ENCODE results near the gene WDR93.

Gene WDR93

DNA sequence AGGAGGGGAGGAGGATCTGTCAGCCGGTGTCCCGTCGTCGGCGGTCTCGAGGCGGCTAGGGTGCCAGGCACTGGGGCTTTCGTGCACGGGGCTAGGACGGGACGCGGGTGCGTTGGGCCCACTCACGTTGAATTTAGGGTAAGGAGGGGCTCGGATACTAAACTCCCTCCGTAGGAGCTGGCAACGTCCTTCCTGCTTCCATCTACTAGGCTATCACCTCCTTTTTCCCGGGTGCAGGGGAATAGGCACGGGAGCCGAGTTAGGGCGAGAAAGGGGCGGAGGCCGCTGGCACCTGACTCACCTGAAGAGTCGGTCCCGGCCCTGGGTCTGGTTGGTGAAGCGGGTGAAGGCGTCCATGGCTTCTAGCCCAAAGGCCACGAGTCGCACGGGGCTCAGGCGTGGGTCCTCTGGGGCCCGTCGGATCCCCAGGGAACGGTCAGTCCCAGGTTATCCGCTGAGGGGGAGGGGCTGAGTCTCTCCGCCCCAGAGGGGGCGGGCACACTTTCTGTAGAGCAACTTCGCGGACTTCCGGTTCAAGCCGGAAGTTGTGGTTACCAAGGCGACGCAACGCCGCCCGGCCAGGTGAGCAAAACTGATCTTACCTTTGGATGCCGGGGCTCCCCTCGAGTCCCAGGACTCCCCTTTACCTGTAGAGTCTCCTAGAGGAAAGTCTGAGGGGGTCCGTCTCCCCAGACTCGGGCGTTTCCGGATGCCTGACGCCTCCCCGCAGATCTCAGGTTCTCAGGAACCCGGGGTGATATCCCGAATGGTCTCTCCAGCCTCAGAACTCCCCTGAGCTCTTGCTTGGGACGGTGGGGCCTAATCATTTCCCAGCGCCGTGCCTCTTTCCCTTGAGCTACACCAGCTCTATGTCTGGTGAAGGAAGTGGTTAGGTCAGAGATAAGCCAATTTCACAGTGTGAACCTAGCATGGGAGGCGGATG, at the start of gene WDR93, which contains the start of gene PEX11A:
WDR93 (plus strand) TSS at position 536 of the 943 bp plus-strand sequence. CDS start 10,936 bp downstream, outside the sequence.
PEX11A (minus strand) TSS at position 479 of the 943 bp plus-strand sequence; CDS start at position 357, 122 bp downstream.
- FAIRE-seq: no peak

DNA sequence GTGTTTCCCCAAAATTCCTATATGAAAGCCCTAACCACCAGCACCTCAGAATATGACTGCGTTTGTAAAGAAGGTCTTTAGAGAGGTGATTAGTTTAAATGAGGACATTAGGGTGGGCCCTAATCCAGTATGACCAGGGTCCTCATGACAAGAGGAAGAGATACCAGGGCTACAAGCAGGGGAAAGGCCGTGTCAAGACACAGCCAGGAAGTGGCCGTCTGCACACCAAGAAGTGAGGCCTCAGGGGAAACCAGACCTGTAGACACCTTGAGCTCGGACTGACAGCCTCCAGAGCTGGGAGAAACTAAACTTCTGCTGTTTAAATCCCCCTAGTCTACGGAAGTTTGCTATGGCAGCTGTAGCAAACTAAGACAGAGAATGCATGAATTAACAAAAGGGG, 49.6 kb upstream of the WDR93 start:
- no peak for FAIRE-seq

DNA sequence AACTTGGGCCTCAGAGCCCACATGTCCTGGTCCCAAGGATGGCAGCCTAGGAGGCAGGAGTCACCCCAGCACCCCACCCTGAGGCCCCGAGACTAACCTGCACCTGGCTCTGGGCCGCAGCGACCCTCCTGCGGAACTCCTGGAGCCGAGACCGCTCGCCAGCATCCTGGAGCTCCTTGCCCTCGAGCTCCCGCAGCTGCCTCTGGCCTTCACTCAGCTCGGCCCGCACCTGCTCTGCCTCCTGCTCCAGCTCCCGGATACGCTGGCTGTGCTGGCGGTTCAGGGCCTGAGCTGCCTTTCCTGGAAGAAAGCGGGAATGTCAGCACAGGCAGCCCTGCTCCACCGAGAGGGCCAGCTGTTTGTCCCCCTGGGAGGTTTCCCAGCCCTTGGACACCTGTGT, 48.5 kb upstream of the WDR93 start:
- no peak for FAIRE-seq

DNA sequence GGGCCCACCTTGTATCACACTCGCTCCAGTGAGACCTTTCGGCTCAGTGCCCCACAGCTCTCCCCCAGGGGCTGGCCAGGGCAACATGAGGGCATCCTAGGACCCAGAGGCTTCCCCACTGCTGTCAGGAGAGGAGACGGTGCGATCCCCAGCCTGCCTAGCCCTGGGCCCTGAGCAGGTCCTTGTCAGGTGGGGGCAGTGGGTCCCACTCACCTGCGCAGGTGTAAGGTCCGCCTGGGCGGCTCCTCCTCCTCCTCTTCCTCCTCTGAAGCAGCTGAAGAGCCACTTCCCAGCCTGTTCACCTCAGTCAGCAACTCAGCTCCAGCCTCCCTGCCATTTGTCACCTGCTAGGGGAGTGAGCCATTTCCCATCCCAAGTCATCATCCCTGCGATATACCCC, 44.9 kb upstream of the WDR93 start:
- FAIRE-seq: no peak

DNA sequence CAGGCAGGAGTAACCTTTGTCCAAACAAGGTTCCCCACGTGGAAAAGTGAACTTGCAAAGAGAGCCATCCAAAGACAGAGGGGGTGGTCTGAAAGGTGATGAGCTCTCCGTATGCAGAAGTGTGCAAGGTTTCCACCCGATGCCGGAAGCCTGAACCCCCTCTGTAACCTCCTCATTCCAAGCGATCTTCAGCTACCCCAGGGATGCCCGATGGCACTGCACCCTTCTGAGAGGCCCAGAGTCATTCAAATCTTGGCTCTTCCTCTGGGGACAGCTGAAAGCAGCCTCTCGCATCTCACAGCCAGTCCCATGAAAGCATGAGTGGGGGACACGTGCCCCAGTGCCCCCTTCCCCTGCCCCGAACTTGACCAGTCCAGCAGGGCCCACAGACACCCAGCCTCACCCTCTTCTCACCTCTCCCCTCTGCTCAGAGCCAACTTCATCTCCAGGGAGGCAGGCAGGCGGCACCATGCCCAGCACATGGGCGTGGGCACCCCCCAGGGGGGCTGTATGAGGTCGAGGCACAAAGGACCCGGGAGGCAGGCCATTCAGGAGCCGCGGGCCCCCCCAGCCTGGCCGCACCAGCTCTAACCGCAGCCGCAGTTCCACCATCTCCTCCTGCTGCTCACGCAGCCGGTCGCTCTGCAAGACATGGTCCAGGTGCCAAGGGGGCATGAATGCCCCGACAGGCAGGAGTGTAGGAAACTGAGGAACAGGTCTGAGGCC, 44.0 kb upstream of the WDR93 start:
- FAIRE-seq: no peak

DNA sequence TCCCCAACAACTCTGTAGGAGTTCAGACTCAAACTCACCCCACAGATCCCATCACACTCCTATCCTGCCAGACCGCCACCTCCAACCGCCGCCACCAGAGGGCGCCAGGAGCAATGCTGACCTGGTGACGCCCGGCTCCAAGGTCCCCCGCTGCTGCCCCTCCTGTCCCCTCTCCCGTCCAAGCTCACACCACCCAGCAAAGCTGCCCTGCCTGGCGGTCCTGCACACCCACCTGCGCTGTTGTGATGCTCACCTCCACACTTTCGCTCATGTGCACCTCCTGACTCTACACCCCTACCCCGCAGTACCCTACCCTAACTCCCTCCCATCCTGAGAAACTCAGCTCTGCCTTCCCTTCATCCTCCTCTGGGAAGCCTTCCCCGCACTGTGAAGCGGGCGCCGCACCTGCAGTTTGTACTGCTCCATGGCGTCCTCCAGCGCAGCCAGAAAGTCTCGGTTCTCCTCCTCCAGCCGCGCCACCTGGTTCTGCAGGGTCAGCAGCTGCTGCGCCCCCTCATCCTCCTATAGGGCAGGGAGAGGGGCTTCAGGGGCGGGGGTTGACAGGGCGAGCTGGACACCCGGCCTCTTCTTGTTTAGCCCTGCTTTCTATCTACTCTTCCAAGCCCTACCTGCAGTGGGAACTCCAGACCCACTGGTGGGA, 43.3 kb upstream of the WDR93 start:
- FAIRE-seq: no peak

DNA sequence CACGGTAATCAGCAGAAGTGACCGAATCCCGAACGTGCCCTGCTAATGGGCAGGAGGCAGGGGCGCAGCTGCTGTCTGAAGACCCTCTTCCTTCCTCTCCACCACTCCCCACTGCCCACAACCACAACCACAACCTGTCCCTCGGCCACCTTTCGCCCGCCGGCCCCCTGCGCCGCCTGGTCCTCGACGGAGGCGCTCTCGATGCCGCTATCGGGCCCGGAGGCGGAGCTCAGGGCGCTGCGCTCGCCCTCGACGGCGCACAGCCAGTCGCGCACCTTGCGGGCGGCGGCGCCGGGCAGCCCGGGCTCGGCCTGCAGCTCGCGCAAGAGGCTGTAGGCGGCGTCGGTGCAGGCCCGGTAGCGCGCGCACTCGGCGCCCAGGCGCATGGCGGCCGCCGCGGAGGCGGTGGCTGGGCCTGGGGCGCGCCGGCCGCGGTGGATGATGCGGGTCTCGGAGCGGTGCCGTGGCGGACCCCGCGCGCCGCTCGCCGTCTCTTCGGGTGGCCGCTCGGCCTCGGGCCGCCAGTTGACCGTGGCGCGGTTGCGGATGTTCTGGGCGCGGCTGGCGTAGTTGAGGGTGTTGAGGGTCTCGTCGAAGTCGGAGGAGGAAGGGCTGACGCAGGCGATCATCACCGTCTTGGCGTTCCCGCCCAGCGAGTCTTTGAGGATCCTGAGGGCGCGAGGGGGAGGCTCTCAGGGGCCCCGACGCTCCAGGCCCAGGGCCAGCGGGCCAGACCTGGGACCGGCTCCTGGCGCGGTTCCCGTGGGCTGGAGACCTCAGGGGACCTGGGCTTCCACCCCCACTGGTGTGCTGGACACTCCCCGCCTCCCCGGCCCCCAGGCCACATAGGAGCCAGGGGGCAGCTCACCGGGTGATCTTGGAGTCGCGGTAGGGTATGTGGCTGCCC, 42.3 kb upstream of the WDR93 start:
- FAIRE-seq: no peak

DNA sequence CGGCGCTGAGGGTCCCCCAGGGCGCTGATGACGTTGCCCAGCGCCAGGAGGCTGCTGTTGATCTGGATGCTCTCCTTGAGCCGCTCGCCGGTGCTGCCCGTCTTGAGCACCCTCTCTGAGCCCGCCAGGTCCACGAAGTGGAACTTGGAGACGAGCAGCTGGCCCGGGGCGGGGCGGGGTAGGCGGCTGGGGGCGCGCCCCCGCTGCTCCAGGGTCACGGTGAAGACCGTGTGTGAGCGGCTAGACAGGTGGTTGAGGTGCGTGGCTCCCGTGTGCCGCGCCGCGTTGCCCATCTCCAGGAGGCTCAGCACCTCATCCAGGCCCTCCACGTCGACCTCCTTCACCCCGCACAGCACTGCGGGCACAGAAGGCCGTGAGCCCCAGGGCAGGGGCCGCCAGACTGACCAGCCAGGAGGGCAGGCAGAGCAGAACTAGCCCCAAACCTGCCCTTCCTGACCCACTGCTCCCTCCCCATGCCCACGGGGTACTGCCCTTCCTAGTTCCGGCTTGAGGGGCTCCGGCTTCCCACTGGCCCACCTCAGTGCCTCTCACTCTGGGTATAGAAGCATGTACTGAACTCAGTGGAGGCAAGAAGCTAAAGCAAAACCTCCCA, 41.5 kb upstream of the WDR93 start:
- FAIRE-seq: no peak

DNA sequence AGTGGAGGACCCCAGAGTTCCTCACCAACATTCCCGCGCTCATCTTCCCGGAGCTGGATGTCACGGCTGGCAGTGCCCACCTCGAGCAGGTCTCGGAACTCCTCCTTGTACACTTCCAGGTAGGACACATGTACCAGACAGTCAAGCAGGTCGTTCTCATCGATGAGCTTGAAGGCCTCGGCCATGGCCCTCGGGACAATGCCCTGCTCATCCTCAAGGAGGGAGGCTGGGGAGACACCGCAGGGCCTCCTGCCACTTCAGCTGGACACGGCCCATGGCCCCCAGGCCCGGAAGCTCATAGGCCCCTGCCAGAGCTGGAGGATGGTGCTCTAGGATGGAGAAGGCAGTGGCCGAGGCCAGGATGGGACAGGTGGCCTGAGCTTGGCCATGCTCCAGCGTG, 40.9 kb upstream of the WDR93 start:
- FAIRE-seq: no peak

DNA sequence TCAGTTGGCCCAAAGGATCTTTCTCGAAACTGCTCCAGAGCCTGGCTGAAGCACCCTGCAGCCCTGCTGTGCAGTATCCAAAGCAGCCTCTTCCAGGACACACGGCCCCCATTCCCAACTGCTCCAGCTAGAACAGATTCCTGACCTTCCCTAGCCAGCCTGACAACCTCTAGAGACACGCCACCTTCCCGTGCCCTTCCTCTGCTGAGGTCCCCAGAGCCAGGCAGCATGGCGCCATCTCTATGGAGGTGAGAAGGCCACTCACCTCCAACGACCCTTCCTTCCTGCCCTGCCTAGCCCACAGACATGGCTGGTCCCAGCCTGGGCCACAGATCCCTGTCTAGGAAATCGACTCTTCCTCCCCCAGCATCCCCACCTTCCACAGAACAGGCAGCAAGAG, 38.5 kb upstream of the WDR93 start:
- no peak for FAIRE-seq

DNA sequence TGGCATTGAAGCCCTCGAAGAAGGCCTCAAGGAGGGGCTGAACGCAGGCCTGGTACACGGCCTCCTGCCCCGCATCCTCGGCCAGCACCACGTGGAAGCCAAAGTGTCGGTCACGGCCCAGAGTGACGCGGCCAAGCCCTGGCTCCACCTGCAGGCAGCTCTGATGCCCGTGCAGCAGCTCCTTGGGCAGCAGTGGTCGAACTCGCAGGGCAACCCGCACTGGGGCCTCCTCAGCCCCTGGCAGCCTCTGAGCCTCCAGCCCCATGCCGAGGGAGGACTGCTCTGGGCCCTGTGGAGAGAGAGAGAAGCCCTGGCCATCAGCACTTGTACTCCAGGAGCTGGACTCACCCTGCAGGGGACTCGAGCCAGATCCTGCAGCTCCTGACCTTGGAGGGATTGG, 37.9 kb upstream of the WDR93 start:
- FAIRE-seq: no peak

DNA sequence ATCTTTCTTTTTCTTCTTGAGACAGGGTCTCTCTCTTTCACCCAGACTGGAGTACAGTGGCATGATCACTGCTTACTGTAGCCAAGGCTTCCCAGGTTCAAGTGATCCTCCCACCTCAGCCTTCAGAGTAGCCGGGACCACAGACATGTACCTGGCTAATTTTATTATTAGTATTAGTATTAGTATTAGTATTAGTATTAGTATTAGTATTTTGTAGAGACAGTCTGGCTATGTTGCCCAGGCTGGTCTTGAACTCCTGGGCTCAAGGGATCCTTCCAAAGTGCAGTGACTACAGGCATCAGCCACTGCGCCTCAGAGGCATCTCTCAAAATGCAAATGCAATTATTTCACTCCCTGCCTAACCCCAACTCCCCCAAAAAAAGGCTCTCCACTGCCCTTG, 37.0 kb upstream of the WDR93 start:
- no peak for FAIRE-seq

DNA sequence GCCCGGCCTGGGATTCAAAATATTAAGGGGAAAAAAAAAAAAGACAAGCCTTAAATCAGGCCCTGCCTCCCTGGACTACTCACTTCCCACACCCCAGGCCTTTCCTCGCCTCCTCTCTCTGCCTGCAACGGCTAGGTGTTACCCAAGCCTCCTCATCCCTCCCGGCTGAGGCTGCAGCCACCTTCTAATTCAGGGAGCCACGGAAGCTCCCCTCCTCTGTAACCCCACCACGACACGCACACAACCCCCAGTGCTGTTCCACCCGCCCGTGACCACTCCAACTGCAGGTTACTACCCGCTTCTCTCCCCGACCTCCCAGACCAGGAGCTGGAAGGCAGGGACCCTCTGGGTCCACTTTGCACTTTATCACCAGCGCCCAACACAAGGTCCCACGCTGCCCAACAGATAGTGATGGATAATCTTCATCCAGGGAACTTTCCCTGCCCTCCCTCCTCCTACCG, 36.3 kb upstream of the WDR93 start:
- FAIRE-seq: no peak

DNA sequence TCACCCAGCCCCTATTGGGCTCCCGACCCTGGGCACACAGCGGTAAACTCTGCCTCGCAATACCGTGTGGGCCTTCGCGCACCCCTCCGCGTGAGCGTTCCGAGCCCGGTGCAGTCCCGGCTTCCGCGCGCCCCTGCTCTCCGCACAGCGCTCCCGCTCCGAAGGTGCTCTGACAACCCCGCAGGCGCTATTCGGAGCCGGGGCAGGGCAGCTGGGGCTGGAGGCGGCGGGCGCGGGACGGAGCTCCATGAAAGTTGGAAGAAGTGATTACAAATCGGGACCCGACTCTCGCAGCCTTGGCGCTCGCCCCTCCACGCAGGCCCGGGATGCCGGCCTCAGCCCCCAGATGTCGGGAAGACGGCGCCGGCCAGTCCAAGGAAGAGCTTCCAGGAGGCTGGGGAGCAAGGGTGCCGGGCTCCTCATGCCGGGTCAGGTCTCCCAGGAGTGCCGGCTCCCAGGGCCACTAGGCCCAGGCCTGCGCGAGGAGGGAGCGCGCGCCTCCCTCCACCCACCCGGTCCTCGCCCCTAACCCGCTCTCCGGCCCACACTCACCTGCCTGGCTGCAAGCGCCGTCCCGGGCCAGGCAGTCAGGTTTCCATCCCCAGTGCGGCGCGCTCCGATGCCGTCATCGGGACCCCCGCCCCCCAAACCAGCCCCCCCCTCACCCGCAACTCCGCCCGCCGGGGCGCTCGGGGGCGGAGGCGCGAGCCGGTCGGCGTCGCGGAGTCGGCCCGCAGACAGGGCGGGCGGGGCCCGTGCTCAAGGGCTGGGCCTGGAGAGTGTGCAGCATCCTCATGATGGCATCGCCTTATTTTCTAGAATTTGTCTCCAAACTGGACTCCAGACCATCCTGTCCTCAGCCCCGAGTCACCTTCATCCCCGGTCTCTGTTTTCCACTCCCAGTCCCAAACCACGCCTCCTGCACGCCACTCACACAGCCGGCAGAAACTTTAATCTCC, 35.5 kb upstream of the WDR93 start, which contains the start of gene KIF7:
KIF7 (minus strand) TSS at position 621 of the 959 bp plus-strand sequence. CDS start 2,537 bp downstream, outside the sequence.
- FAIRE-seq: no peak

DNA sequence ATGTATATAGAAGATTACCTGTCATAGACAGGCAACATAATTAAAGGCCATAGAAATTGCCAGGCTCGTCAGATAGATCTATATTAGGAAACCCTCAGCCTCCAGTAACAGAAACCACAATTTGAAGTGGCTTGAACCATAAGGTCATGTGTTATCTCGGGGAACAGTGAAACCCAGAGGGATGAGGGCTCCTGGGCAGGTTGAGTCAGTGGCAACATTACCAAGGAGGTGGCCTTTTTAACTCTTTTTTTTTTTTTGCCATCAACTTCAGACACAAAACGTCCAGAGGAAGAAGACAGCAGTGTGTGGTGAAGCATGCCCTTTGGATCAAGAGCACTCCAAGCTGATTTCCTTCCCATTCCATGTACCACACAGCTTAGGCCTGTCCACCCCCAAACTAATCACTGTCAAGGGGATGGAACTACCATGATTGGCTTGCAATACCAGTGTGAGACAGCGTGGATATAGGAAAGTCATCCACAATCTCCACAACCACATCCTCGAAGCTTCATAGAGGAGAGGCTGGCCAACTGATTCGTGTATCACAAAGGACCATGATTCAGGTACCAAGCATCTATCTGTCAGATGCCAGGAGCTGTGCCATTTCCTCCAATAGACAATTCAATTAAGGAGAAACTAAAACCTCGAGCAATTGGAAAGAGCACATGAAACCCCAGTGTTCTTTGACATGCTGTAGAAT, 34.3 kb upstream of the WDR93 start:
- FAIRE-seq: no peak

DNA sequence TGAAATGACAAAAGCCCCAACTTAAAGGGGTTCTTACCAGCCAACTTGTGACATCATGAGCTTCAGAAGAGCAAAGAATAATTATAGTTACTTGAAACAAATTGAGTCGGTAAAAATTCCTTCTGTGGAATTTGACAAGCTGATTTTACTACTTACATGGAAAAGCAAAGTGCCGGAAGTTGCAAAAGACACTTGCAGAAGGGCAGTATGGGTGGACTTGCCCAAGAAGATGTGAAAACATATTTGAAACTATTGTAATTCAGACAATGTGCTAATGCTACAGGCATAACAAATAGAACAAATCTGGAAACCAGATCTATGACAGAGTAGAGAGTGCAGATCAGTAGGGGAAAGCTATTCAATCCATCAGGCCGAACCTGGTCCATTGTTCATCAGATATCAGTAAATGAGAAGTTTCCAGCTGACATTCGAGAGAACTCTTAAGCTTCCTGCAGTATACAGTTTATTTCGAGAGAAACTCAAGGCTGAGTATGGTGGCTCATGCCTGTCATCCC, 32.9 kb upstream of the WDR93 start:
- FAIRE-seq: no peak

DNA sequence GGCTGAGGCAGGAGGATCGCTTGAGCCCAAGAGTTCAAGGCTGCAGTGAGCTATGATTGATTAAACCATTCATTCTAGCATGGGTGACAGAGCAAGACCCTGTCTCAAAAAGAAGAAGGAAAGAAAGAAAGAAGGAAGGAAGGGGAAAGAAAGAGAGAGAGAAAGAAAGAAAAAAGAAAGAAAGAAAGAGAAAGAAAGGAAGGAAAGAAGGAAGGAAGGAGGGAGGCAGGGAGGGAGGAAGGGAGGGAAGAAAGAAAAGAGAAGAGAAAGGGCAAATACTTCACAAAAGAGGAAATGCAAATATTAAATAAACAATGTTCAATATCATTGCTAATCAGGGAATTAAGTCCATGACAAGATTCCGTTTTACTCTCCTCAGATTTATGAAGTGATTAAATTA, 31.3 kb upstream of the WDR93 start:
- no peak for FAIRE-seq

DNA sequence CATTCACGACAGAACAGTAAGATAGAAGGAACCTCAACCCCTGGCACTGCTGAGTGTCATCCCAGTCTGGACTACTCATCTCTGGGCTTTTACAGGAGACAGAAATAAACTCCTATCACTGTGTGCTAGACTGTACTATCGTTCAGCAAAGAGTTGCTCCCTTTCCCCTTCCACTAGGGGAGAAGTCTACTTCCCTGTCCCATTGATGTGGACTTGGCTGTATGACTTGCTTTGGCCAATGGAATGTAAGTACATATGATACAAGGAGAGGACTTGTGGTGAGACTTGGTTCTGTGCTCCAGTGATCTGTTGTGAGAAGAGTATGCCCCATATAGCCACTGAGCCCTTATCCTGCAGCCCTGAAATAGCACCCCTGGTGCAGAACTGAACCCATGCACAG, 30.1 kb upstream of the WDR93 start:
- FAIRE-seq: no peak

DNA sequence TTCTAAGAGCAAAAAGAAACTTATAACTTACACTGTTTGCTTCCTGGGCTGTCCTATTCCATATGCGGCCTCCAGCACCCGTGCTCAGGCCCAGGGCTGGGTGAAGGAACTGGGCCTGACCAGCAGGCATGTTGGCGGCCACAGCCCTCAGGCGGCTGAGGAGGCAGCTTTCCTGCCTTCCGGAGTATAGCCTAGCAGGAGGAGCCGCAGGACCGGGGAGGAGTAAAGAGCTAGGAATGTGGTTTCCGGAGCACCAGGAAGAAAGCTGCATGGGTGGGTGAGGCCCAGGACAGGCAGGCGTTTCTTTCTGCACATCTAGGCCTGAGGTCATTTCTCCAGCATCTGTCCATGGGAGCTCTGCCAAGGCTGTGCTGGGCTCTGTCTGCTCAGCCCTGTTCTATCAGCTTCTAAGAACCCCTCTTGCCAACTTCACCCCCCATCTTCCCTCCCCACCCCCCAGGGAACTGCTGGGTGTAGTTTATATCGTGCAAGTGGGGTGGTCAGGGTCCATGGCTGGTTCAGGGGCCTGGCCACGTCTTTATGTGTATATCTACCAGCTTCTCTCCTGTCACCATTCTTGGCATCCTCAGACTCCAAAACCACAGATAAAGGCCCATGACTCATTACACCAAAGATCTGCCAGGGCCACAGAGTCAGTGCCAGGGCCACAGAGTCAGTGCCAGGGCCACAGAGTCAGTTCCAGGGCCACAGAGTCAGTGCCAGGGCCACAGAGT, 27.6 kb upstream of the WDR93 start:
- no peak for FAIRE-seq

Measured in colon (tissue), 2 donors.